Loucy (cell line): Measurements from ENCODE around the gene TAC4.
A peak's percentile ranks its signal among the peaks of the same experiment; 100 is the strongest.

Experiments used
- H2AFZ ChIP-seq: fragments of 200-600 bp; sonication (generic); 2 replicates; pipeline ENCODE4 v1.6.0; 2016; ENCODE audit warnings: antibody characterized with exemption, mild to moderate bottlenecking, low read length, moderate library complexity
- H3F3A ChIP-seq: fragments of 200-600 bp; 2 replicates; pipeline ENCODE4 v1.6.0; 2016; ENCODE audit warnings: antibody characterized with exemption, low read depth, mild to moderate bottlenecking
- H3K27me3 ChIP-seq: fragments of 200-600 bp; sonication (generic); 2 replicates; pipeline ENCODE4 v1.6.1; 2014; ENCODE audit warnings: low read length, mild to moderate bottlenecking; ENCODE audit not compliant: insufficient read depth, poor library complexity, severe bottlenecking
- H3K36me3 ChIP-seq: fragments of 200-600 bp; sonication (generic); 2 replicates; pipeline ENCODE4 v1.6.1; 2016; ENCODE audit warnings: low read length; ENCODE audit not compliant: insufficient read depth
- H3K4me1 ChIP-seq: fragments of 200-600 bp; sonication (generic); 2 replicates; pipeline ENCODE4 v1.5.1; 2014; ENCODE audit warnings: low read length, mild to moderate bottlenecking; ENCODE audit not compliant: insufficient read depth, poor library complexity, severe bottlenecking
- H3K4me2 ChIP-seq: fragments of 200-600 bp; sonication (generic); 2 replicates; pipeline ENCODE4 v1.6.0; 2014; ENCODE audit warnings: antibody characterized with exemption, low read length, low read depth, mild to moderate bottlenecking; ENCODE audit not compliant: poor library complexity, severe bottlenecking
- H3K4me3 ChIP-seq: fragments of 200-600 bp; sonication (generic); 2 replicates; pipeline ENCODE4 v1.5.1; 2014; ENCODE audit warnings: low read length, mild to moderate bottlenecking, mixed read lengths; ENCODE audit not compliant: poor library complexity, severe bottlenecking
- H3K79me2 ChIP-seq: fragments of 200-600 bp; sonication (generic); 2 replicates; pipeline ENCODE4 v1.6.1; 2014; ENCODE audit warnings: low read length; ENCODE audit not compliant: insufficient read depth
- H3K9ac ChIP-seq: fragments of 200-600 bp; sonication (generic); 2 replicates; pipeline ENCODE4 v1.6.0; 2014; ENCODE audit warnings: mild to moderate bottlenecking, low read depth, low read length, moderate library complexity; ENCODE audit not compliant: poor library complexity, severe bottlenecking
- H3K9me2 ChIP-seq: fragments of 200-600 bp; sonication (generic); replicated peaks from 2 replicates; pipeline ENCODE4 v1.6.1; 2016; ENCODE audit warnings: low read depth, low read length, mixed read lengths
- H3K9me3 ChIP-seq: fragments of 200-600 bp; sonication (generic); 2 replicates; pipeline ENCODE4 v1.6.1; 2014; ENCODE audit warnings: mild to moderate bottlenecking, antibody characterized with exemption, low read length, low read depth; ENCODE audit not compliant: insufficient read depth
- H4K20me1 ChIP-seq: fragments of 200-600 bp; sonication (generic); 2 replicates; pipeline ENCODE4 v1.6.0; 2014; ENCODE audit warnings: antibody characterized with exemption, low read length, mild to moderate bottlenecking; ENCODE audit not compliant: insufficient read depth, poor library complexity, severe bottlenecking
- EZH2phosphoT487 ChIP-seq: fragments of 200-600 bp; IDR thresholded peaks from 2 replicates; pipeline ENCODE4 v1.6.1; 2018; ENCODE audit warnings: antibody characterized with exemption, mild to moderate bottlenecking, moderate library complexity, borderline replicate concordance
- TF ChIP-seq, protein P1 (sequence below): fragments of 200-600 bp; sonication (generic); conservative IDR thresholded peaks from 2 replicates; pipeline ENCODE4 v1.5.1; 2014; ENCODE audit warnings: mild to moderate bottlenecking, antibody characterized with exemption, low read length

Gene TAC4

GRCh38 chr17:49843774-49844350 is 4.0 kb downstream of the TAC4 start:
- H4K20me1 ChIP-seq: no peaks in the 10 kb centered on the region
- H3K27me3 ChIP-seq: no peaks in the 10 kb centered on the region
- H2AFZ ChIP-seq: no peak overlapping the region
- TF ChIP-seq, protein P1, sequence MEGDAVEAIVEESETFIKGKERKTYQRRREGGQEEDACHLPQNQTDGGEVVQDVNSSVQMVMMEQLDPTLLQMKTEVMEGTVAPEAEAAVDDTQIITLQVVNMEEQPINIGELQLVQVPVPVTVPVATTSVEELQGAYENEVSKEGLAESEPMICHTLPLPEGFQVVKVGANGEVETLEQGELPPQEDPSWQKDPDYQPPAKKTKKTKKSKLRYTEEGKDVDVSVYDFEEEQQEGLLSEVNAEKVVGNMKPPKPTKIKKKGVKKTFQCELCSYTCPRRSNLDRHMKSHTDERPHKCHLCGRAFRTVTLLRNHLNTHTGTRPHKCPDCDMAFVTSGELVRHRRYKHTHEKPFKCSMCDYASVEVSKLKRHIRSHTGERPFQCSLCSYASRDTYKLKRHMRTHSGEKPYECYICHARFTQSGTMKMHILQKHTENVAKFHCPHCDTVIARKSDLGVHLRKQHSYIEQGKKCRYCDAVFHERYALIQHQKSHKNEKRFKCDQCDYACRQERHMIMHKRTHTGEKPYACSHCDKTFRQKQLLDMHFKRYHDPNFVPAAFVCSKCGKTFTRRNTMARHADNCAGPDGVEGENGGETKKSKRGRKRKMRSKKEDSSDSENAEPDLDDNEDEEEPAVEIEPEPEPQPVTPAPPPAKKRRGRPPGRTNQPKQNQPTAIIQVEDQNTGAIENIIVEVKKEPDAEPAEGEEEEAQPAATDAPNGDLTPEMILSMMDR: peak; percentile 75
- no peak for TF ChIP-seq EZH2phosphoT487
- H3K4me3 ChIP-seq: no peak overlapping the region
- no peaks in the 10 kb centered on the region for H3K9me2 ChIP-seq
- H3K36me3 ChIP-seq: no peaks in the 10 kb centered on the region
- no peaks in the 10 kb centered on the region; the same call in 1 of the 2 replicates for H3F3A ChIP-seq
- no peak overlapping the region for H3K9ac ChIP-seq
- no peaks in the 10 kb centered on the region for H3K9me3 ChIP-seq
- no peak overlapping the region for H3K4me2 ChIP-seq
- peaks cover 28% of the 10 kb centered on the region for H3K4me1 ChIP-seq
- no peaks in the 10 kb centered on the region for H3K79me2 ChIP-seq

- Histone ChIP-seq H3F3A (no peaks in the 10 kb centered on the region), H3K27me3 (no peaks in the 10 kb centered on the region), H3K79me2 (no peaks in the 10 kb centered on the region), H3K9ac (no peak overlapping the region), H4K20me1 (no peaks in the 10 kb centered on the region), H3K9me2 (no peaks in the 10 kb centered on the region), H2AFZ (no peak overlapping the region), H3K4me3 (no peak overlapping the region), H3K9me3 (no peaks in the 10 kb centered on the region), H3K4me1 (peaks cover 31% of the 10 kb centered on the region), H3K36me3 (no peaks in the 10 kb centered on the region), H3K4me2 (no peak overlapping the region)
- TF ChIP-seq, protein P1: no peak
- no peak for TF ChIP-seq EZH2phosphoT487
These were observed 5.0 kb downstream of the TAC4 start for GRCh38 chr17:49842846-49843245.

DNA sequence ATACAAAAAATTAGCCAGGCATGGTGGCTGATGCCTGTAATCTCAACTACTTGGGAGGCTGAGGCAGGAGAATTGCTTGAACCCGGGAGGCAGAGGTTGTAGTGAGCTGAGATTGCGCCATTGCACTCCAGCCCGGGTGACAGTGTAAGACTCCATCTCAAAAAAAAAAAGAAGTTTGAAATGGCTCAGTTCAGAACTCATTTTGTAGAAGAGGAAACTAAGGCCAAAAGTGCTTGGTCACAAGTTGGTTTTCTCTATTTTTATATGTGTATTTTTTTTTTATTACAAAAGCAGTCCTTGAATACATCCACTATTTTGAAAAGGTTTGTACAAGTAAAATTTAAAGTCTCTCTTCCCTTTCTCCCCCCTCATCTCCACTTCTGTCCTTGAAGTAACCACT is 5.5 kb downstream of the TAC4 start:
- no peaks in the 10 kb centered on the region for H3F3A ChIP-seq
- H3K9ac ChIP-seq: no peak overlapping the region
- H3K79me2 ChIP-seq: no peaks in the 10 kb centered on the region
- peaks cover 34% of the 10 kb centered on the region for H3K4me1 ChIP-seq
- no peaks in the 10 kb centered on the region for H4K20me1 ChIP-seq
- H3K9me3 ChIP-seq: no peaks in the 10 kb centered on the region
- no peaks in the 10 kb centered on the region for H3K36me3 ChIP-seq
- H3K27me3 ChIP-seq: no peaks in the 10 kb centered on the region
- no peaks in the 10 kb centered on the region for H3K9me2 ChIP-seq
- TF ChIP-seq EZH2phosphoT487: no peak
- TF ChIP-seq, protein P1: no peak
- no peak overlapping the region for H3K4me2 ChIP-seq
- H3K4me3 ChIP-seq: no peak overlapping the region
- no peak overlapping the region for H2AFZ ChIP-seq
